Upper lobe of left lung (tissue), 4 donors: ENCODE measurements around the gene CLK3.

ENCODE experiments used
- CTCF ChIP-seq, 6 experiments: fragments of 450-650 bp in 4 of 6; fragments of 200-600 bp in 2 of 6; sonication (generic) in 2 of 6; IDR thresholded peaks; one replicate each; pipeline ENCODE4 v1.5.1; 2016 to 2019; ENCODE audit warnings: antibody characterized with exemption in 6 of 6
- POLR2A ChIP-seq, 4 donors: fragments of 450-650 bp; IDR thresholded peaks; one replicate each; pipeline ENCODE4 v1.5.1; 2016 to 2017; ENCODE audit warnings: antibody characterized with exemption in 4 of 4, mild to moderate bottlenecking in 2 of 4

- no peak for TF ChIP-seq CTCF (IDR thresholded peaks at IDR 0.05)
- TF ChIP-seq POLR2A (IDR thresholded peaks at IDR 0.05) = no peak
Observed at GRCh38 chr15:74579001-74579400, 36.6 kb upstream of the CLK3 start.
